HL-60/S4 (cell line): ENCODE measurements around the gene NEB.

Experiments used
- in situ Hi-C: fragments of 300-500 bp; cut with MboI; formaldehyde crosslinking; loops from 2 replicates; pipeline ENCODE4 v1.14.3; 2022; ENCODE audit warnings: low sequenced_read_pairs

The NEB gene, protein sequence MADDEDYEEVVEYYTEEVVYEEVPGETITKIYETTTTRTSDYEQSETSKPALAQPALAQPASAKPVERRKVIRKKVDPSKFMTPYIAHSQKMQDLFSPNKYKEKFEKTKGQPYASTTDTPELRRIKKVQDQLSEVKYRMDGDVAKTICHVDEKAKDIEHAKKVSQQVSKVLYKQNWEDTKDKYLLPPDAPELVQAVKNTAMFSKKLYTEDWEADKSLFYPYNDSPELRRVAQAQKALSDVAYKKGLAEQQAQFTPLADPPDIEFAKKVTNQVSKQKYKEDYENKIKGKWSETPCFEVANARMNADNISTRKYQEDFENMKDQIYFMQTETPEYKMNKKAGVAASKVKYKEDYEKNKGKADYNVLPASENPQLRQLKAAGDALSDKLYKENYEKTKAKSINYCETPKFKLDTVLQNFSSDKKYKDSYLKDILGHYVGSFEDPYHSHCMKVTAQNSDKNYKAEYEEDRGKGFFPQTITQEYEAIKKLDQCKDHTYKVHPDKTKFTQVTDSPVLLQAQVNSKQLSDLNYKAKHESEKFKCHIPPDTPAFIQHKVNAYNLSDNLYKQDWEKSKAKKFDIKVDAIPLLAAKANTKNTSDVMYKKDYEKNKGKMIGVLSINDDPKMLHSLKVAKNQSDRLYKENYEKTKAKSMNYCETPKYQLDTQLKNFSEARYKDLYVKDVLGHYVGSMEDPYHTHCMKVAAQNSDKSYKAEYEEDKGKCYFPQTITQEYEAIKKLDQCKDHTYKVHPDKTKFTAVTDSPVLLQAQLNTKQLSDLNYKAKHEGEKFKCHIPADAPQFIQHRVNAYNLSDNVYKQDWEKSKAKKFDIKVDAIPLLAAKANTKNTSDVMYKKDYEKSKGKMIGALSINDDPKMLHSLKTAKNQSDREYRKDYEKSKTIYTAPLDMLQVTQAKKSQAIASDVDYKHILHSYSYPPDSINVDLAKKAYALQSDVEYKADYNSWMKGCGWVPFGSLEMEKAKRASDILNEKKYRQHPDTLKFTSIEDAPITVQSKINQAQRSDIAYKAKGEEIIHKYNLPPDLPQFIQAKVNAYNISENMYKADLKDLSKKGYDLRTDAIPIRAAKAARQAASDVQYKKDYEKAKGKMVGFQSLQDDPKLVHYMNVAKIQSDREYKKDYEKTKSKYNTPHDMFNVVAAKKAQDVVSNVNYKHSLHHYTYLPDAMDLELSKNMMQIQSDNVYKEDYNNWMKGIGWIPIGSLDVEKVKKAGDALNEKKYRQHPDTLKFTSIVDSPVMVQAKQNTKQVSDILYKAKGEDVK (N-terminal part only)

DNA sequence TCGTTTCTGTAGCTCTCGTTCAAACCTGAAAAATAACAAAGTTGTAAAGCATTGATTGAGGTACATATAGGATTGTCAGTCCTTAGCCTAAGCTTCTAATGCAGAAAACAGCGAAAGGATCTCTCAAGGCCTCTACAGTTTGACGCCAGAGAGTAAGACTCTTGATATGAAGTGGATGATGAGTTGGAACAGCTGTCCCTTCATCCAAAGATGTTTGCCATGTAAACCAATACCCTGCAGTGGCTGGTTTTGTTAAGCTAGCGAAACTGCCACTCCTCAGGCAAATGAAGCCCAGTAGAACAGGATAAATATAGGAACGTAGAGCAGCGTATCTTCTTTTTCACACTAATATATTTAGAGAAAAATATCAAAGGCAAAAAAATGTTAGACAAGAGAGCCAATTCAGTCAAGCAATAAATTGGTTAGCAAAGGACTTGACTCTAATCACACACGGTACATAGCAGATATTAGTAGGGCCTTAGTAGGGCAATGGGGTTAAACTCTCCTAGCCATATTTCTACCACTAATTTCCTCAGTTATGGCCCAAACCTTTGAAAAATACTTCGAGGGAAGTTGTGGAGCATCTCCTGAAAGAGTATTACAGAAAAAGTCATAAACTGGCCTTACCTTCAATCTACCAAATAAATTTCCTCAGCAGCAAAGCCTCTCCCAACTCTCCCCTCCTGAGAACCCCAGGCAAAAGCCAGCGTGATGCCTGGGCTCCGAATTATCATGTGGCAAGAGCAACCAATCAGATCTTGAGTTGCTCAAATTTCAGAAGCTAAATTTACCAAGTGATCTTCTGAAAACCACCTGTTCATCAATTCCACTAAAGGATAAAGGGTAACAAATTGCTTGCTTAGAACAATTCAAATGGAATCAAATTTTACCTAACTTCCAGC lies at the start of gene NEB:
TSS of gene NEB (minus strand) at position 706 of the 902 bp plus-strand sequence. CDS start 1,320 bp downstream, outside the sequence.
- in situ Hi-C loops: no loop called here

DNA sequence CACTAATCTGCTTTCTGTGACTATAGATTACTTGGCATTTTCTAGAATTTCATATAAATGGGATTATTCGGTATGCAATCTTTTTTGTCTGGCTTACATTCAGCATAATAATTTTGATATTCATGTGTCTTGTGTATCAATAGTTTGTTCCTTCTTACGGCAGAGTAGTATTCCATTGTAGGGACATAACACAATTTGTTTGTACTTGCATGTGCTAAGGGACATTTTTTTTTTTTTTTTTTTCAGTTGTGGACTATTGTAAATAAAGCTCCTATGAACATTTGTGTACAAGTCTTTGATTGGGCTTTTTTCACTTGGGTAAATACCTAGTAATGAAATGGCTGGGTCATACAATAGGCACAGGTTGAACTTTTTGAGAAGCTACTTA lies 48.9 kb upstream of the NEB start:
- in situ Hi-C loops: no loop called here

DNA sequence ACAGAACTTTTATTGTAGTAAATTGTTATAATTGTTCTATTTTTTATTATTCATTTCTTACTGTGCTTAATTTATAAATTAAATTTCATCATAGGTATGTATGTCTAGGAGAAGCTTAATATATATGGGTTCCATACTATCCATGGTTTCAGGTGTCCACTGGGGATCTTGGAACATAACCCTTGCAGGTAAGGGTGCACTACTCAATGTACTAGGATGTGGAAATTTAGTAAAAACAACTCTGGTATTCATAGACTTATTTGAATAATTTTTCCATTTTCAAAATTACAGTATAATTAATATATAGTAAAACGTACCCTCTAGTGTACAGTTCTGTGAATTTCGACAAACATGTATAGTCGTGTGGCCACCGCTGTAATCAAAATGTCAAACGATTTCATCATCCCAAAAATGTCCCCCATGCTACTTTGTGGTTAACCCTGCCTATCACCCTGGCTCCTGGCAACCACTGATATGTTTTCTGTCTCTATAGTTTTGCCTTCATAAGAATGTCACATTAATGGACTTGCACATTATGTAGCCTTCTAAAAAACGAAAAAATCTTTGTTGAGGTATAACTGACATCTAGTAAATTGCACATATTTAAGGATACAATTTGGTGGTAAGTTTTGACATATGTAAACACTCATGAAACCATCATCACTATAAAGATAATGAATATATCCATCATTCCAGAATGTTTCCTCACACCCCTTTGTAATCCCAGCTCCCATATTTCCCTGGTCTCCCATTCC lies 48.3 kb upstream of the NEB start:
- in situ Hi-C loops: no loop called here

DNA sequence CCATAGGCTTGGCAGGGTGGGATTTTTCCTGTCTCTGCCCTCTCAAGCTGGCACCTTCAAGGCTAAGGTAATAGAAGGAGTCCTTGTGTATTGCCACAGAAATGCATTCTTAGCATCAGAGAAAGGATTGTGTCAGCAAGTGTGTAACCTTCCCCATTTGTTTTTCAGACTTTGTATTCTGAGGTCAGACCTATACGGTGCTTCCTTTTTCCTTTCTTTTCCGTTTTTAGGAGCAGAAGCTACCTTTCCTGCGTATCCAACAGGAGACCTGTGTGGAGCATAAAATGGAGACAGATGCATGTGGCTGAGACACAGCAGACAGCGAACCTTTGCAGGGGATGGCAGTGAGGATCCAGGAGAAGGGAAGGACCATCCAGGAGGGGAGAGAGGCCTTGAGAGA lies 47.4 kb upstream of the NEB start:
- in situ Hi-C loops: no loop called here

DNA sequence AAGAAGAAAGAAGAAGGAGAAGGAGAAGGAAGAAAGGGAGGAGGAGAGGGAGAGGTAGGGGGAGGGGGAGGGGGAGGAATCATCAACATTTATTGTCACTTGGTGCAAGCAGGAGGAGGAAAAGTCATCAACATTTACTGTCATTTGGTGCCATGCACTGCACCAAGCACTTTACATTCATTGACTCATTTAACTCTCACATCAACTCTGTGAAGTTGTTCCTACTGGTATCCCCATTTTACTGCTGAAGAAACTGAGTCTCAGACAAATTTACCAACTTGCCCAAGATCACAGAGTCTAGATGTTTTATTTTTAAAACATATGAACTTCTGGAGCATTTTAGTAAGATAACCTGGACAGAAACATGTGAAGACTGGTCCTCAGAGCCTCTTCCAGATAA lies 46.7 kb upstream of the NEB start:
- in situ Hi-C loops: no loop called here

DNA sequence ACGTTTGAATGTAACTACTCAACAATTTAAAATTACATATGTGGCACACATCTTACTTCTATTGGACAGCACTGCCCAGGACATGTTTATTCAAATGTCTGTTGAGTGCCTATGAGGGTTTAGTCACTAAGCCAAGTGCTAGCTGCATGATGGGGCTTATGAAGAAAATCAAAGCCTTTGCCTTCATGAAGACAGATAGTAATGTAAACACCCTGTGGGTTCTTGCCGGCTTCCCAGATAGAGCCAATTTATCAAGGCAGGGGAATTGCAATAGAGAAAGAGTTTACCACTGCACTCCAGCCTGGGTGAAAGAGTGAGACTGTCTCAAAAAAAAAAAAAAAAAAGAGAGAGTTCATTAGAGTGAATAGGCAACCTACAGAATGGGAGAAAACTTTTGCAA lies 43.7 kb upstream of the NEB start:
- in situ Hi-C loops: no loop called here

DNA sequence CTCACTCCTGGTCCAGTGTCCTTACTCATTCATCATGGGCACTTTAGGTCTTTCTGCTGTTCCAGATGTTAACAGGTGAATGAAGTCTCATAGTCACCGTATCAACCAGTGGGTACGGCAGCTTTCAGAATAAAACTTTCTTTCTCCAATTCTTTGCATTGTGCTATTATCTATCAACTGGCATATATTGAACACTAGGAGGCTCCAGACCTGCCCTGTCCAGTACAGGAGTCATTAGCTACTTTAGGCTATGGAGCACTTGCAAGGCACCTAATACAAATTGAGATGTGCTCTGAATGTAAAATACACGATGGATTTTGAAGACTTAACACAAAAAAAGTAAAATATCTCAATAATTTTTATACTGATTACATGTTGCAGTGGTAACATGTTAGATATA lies 43.2 kb upstream of the NEB start:
- in situ Hi-C loops: no loop called here

DNA sequence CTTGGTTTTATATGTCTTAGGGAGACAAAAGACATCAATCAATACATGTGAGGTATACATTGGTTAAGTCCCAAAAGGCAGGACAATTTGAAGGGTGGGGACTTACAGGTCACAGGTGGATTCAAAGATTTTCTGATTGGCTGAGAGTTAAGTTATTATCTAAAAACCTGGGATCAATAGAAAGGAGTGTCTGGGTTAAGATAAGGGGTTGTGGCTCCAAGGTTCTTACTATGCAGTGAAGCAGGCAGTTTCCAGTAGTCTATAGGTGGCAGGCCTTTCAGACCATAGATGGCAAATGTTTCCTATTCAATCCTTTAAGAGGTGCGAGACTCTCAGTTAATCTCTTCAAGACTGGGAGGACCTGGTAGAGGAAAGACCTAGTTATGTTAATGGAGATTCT lies 42.1 kb upstream of the NEB start:
- in situ Hi-C loops: no loop called here

DNA sequence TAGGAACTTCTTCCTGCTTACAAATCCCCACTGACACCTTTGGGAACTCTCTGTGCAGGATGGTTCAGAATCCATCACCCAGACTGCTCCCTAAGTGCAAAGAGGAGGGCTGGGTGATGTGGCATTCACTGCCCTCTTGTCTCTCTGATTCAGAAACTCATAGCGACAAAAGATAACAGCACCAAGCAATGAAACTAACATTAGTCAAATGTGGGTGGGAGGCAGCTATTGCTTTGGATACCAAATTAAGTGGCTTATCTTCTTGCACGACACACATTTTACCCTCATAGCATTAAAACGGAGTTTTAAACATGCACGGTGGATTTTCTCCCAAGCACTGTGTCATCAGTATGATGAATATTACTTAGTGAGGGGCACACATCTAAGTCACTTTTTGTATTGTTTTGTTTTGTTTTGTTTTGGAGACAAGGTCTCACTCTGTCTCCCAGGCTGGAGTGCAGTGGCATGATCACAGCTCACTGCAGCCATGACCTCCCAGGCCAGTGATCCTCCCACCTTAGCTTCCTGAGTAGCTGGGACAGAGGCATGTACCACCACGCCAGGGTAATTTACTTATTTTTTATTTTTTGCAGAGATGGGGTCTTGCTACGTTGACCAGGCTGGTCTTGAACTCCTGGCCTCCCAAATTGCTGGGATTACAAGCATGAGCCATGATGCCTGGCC lies 40.9 kb upstream of the NEB start:
- in situ Hi-C loops: no loop called here

DNA sequence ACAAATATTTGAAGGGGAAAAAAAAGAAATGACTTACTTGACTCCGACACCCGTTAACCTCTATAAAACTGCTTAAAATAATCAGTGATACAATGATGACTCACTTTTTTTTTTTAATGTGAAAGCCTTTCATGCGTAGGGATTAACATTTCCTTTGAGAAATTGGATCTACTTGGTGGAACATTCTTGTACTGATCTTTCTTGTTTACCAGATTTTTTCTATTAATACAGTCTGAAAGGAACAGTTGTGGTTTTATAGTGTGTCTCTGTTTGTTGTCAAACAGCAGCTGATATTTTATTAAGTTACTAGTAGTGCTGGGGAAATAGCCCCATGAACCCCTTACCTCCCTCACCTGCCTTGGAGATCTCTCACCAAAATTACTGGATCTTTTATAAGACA lies 40.2 kb upstream of the NEB start:
- in situ Hi-C loops: no loop called here

DNA sequence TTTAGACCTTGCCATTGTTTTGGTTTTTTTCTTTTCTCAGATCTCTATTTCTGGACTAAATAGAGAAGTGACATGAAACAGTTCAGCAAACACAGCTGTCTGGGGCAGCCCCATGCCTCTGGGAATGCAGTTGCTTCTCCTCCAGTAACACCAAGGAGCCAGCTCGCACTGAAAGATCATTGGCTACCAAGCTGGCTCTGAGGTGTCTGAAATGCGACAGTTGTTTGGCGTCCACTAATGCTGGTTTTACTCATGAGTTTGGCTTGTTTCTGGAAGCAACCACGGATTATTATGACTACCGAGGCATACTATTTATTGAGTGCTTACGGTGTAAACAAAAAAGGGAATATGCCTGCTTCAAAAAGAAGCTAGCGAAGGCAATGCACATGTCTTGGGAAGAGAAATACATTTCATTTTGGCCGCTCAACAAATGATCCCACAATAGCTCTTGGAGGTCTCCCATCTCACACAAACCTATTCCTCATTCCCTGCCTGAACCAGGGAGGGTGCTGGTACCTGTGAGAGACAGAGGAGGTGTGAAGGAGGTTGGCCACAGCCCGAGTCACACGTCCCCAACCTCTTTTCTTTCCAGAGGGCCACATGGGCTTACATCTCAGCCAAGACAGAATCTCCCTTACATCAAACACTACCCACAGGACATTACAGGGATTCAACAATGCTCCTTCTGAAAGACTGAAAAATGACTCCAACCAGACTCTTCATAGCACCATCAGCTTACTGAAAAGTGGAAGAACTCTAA lies 37.5 kb upstream of the NEB start:
- in situ Hi-C loops: no loop called here

DNA sequence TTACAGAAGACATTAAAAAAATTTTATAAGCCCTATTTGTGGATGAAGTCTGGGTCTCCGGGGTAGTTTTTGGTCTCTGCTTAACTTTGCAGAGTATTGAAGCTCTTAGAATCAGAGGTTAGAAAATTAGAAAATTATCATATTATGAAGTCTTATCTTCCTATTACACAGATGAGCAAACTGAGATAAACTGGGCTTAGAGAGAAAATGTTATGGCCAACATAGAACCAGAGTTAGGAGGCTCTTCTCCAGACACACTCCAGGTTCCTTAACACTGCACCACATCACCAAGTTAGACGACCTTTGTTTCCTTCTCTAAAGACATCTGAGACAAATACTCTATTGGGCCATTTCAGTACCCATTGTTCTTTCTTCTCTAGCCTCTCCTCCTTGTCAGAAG lies 36.7 kb upstream of the NEB start:
- in situ Hi-C loops: no loop called here

DNA sequence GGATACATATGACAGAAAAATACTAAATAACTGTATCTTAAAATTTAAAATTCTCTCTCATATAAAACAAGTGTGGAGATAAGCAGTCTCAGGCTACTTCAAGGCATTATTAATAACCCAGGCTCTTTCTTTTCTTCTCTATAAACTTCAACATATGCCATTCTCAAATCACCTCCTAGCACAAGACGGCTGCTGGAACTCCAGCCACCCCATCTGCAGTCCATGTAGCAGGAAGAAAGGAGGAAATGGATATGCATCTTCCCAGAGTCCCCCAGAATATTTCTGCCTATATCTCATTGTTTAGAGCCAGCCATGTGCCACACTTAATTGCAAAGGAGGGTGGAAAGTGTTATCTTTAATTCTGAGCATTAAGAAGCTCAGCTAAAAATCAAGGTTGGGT lies 35.3 kb upstream of the NEB start:
- in situ Hi-C loops: no loop called here

DNA sequence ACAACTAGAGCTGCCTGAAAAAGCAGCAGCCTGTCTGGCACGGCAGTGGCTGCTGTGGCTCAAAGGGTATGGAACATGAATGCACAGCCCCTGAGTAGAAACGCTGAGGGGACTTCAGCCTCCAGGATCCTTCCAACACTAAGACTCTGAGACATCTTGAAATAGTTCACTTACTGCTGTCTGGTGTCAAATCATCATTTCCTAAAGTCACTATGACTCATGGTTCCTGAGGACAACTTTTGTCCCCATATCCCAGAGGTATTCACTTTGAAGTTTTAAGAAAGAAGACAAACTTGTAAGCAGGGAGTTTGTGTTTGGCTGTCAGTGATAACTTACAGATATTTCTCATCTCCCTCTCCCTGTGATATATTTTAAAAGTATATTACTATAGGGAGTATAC lies 33.3 kb upstream of the NEB start:
- in situ Hi-C loops: no loop called here

DNA sequence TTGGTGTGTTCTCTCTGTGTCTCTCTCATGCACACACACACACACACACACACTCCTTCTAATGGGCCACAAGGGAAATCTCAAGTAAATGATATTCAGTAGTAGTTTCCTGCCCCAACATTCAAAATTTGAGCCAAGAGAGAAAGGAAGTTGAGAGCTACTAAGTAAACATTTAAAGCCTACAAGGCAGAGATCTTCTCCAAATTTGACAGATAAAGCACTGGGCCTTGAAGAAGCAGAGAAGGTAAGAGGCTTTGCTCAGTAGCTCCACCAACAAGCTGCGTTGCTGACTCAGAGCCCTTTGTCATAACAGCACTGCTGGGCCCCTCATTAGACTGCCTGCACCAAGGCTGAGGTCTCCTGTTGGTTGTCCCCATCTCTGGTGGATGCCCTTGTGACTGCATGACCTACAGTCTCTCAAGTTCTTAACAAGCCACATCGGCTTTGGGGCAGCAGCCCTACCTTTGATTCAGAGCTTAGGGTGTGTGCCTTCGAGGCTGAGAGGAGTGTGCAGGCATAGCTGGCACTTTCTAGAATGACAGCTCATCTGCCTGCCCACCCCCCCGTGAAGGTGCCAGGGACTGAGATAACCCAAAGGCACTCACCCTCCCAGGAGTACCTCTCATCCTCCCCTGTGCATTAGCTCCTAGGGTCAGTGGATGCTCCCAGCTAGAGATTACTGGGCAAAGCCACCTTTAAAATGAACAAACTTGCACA lies 32.3 kb upstream of the NEB start:
- in situ Hi-C loops: no loop called here

DNA sequence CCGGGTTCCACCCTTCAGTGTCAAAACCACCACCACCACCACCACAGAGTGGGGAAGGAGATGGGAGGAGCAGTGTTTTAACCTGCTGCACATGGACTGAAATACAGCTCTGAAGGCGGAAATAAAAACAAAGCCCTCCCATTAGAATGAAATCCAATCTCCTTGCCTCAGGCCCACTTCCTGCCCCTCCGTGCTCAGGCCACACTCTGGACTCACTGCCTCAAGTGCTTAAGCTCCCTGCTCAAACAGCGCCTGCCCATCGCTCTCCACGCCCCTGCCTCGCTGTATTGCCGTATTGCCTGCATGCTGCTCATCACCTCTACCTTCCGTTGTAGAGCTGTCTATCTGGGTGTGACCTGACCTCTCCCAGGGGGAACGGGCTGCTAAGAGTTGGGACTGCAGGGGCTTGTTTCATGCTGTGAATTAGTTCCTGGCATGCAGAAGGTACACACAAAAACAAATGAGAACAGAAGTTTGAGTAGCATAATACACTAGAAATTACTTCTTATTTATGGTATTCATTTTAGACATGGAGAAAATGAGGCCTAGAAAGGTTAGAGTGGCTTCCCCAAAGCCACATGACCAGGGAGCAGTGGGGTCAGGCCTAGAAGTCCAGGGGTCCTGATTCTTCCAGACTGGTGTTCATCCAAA lies 31.6 kb upstream of the NEB start:
- in situ Hi-C loops: no loop called here

DNA sequence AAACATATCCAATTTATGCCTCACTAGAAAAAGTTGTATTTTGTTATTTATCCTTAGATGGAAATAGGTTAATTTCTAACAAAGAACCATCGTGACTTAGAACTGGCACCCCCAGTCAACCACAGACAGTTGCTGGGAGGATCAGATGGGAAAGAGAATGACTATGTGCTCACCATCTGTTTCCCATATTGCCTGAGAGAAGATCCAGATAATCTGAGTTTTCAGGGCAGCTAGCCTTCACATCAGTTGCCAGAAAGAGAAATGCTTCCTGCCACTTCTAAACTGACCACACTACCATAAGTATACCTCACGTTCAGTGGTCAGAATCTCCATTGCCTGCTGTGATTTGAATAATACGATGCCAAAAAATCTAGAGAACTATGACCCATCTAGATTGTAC lies 28.4 kb upstream of the NEB start:
- in situ Hi-C loops: no loop called here
